ENCODE data around the gene TBC1D9B.

The TBC1D9B gene

GRCh38 chr5:179885491-179886090 is 22.1 kb downstream of the TBC1D9B start:
- H3K4me3 ChIP-seq (ENCODE audit: low read length): no peak overlapping the region
- H3K4me1 ChIP-seq (ENCODE audit: control insufficient read depth, insufficient read depth, low read length): no peaks in the 10 kb centered on the region
- no peak for DNase-seq (ENCODE audit: low read depth, low spot score)
- H3K27ac ChIP-seq (ENCODE audit: low read length): no peak overlapping the region
- peaks cover 2% of the 10 kb centered on the region for H3K9me3 ChIP-seq (ENCODE audit: control insufficient read depth, insufficient read depth, low read length)
- H3K36me3 ChIP-seq (ENCODE audit: control insufficient read depth, insufficient read depth, low read length): peaks cover 15% of the 10 kb centered on the region
- no CpG with 5 or more reads among the region's 13 CpGs for WGBS (ENCODE audit: insufficient coverage, insufficient read length)
- H3K27me3 ChIP-seq (ENCODE audit: control insufficient read depth, insufficient read depth, low read length): no peaks in the 10 kb centered on the region

DNA sequence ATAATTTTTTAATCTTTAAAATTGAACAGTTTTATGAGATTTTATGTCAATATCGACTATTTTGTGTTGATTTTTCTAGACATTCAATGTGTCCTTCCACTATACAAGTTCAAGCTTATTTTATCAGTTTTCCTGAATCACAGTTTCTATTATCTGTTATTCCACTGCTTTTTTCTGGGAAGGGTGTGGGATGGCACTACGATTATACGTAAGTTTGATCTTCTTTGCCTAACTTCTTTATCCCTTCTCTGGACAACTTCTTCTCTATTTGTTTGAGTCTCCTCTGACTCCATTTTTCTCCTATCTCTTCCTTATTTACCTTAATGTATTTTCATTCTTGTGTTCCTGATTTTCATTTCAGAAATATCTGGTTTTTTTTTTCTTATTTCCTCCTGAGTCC is 24.5 kb downstream of the TBC1D9B start:
- peaks cover 2% of the 10 kb centered on the region for H3K9me3 ChIP-seq (ENCODE audit: control insufficient read depth, insufficient read depth, low read length)
- no CpG with 5 or more reads among the region's 3 CpGs for WGBS (ENCODE audit: insufficient coverage, insufficient read length)
- no peak overlapping the region for H3K27ac ChIP-seq (ENCODE audit: low read length)
- no peak for DNase-seq (ENCODE audit: low read depth, low spot score)
- H3K27me3 ChIP-seq (ENCODE audit: control insufficient read depth, insufficient read depth, low read length): no peaks in the 10 kb centered on the region
- no peaks in the 10 kb centered on the region for H3K4me1 ChIP-seq (ENCODE audit: control insufficient read depth, insufficient read depth, low read length)
- H3K36me3 ChIP-seq (ENCODE audit: control insufficient read depth, insufficient read depth, low read length): peaks cover 18% of the 10 kb centered on the region
- H3K4me3 ChIP-seq (ENCODE audit: low read length): no peak overlapping the region

GRCh38 chr5:179882338-179882737 is 25.4 kb downstream of the TBC1D9B start:
- Histone ChIP-seq H3K9me3 (ENCODE audit: control insufficient read depth, insufficient read depth, low read length) (peaks cover 2% of the 10 kb centered on the region), H3K4me3 (ENCODE audit: low read length) (no peak overlapping the region), H3K27ac (ENCODE audit: low read length) (no peak overlapping the region), H3K36me3 (ENCODE audit: control insufficient read depth, insufficient read depth, low read length) (peaks cover 20% of the 10 kb centered on the region), H3K27me3 (ENCODE audit: control insufficient read depth, insufficient read depth, low read length) (no peaks in the 10 kb centered on the region), H3K4me1 (ENCODE audit: control insufficient read depth, insufficient read depth, low read length) (no peaks in the 10 kb centered on the region)
- no peak for DNase-seq (ENCODE audit: low read depth, low spot score)
- 100% methylated on average over 1 of the region's 4 CpGs for WGBS (ENCODE audit: insufficient coverage, insufficient read length)

DNA sequence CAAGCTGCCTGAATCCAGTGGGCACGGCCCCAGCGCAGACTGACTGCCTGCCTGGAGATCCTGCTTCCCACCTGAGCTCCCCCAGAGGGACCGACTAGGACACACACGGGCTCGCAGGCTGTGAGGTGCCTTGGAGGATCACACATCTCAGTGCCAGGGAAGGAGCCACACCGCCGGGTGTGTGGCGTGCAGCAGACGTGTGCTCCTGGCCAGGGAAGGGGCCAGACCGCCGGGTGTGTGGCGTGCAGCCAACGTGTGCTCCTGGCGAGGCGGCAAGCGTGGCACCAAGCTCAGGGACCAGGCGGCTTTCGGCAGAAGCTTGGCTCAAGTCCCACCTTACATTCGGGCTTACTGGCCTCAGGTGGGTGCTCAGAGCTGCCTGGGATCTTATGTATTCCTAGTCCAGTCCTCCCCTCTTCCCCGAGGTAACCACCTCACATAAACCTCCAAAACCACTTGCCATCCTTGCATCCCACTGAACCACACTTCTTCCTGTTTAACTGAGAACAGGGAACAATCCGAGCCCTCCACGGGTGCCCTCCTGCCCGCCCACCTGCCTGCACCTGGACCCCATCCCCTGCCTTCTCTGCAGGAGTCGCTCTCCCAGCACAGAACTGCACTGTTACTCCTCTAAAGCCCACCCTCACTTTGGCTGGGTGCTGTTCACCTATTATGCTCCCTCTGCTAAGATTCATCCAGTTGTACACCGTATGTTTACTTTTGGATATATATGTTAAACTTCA is 26.7 kb downstream of the TBC1D9B start:
- no peaks in the 10 kb centered on the region for H3K4me1 ChIP-seq (ENCODE audit: control insufficient read depth, insufficient read depth, low read length)
- H3K36me3 ChIP-seq (ENCODE audit: control insufficient read depth, insufficient read depth, low read length): peaks cover 20% of the 10 kb centered on the region
- peaks cover 2% of the 10 kb centered on the region for H3K9me3 ChIP-seq (ENCODE audit: control insufficient read depth, insufficient read depth, low read length)
- H3K4me3 ChIP-seq (ENCODE audit: low read length): no peak overlapping the region
- no CpG with 5 or more reads among the region's 25 CpGs for WGBS (ENCODE audit: insufficient coverage, insufficient read length)
- DNase-seq (ENCODE audit: low read depth, low spot score): no peak
- no peak overlapping the region for H3K27ac ChIP-seq (ENCODE audit: low read length)
- H3K27me3 ChIP-seq (ENCODE audit: control insufficient read depth, insufficient read depth, low read length): no peaks in the 10 kb centered on the region

DNA sequence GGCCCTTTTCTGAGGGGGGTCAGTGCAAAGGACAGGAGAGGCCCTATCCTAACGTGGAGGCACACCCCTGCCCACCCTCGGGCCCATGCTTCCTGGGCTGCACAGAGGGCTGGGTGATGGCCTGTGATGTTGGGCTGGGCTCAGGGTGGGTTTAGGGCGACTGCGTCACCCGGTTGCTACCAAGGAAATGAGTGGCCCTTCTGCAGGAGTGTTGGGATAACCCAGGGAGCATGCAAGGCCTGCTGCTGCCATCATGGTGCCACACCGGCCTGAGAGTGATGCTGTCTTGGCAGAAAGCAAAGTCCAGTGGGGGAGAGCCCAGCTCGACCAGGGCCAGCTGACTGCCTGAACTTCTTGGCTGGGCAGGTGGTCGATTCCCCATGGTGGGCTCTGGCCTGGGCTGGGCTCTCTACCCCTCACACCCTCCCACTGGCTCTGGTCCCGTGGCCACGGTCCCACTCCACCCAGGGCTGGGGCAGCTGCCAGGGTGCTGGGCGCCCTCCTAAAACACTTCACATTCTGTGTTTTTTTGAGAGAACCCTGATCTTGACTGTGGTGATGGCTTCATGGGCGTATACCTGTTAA is 27.5 kb downstream of the TBC1D9B start:
- Histone ChIP-seq H3K4me1 (ENCODE audit: control insufficient read depth, insufficient read depth, low read length) (no peaks in the 10 kb centered on the region), H3K36me3 (ENCODE audit: control insufficient read depth, insufficient read depth, low read length) (peaks cover 23% of the 10 kb centered on the region), H3K27ac (ENCODE audit: low read length) (no peak overlapping the region), H3K27me3 (ENCODE audit: control insufficient read depth, insufficient read depth, low read length) (no peaks in the 10 kb centered on the region), H3K4me3 (ENCODE audit: low read length) (no peak overlapping the region), H3K9me3 (ENCODE audit: control insufficient read depth, insufficient read depth, low read length) (peaks cover 2% of the 10 kb centered on the region)
- no peak for DNase-seq (ENCODE audit: low read depth, low spot score)
- WGBS (ENCODE audit: insufficient coverage, insufficient read length): no CpG with 5 or more reads among the region's 12 CpGs

- Histone ChIP-seq H3K36me3 (ENCODE audit: control insufficient read depth, insufficient read depth, low read length) (peaks cover 26% of the 10 kb centered on the region), H3K27ac (ENCODE audit: low read length) (no peak overlapping the region), H3K9me3 (ENCODE audit: control insufficient read depth, insufficient read depth, low read length) (peaks cover 2% of the 10 kb centered on the region), H3K4me3 (ENCODE audit: low read length) (no peak overlapping the region), H3K27me3 (ENCODE audit: control insufficient read depth, insufficient read depth, low read length) (no peaks in the 10 kb centered on the region), H3K4me1 (ENCODE audit: control insufficient read depth, insufficient read depth, low read length) (no peaks in the 10 kb centered on the region)
- no CpG with 5 or more reads among the region's 13 CpGs for whole genome bisulfite sequencing (ENCODE audit: insufficient coverage, insufficient read length)
- DNase-seq (ENCODE audit: low read depth, low spot score): no peak
These were observed 28.0 kb downstream of the TBC1D9B start for GRCh38 chr5:179879690-179880010.

- Histone ChIP-seq H3K27me3 (ENCODE audit: control insufficient read depth, insufficient read depth, low read length) (no peaks in the 10 kb centered on the region), H3K4me3 (ENCODE audit: low read length) (no peak overlapping the region), H3K36me3 (ENCODE audit: control insufficient read depth, insufficient read depth, low read length) (peaks cover 24% of the 10 kb centered on the region), H3K4me1 (ENCODE audit: control insufficient read depth, insufficient read depth, low read length) (no peaks in the 10 kb centered on the region), H3K27ac (ENCODE audit: low read length) (no peak overlapping the region), H3K9me3 (ENCODE audit: control insufficient read depth, insufficient read depth, low read length) (peaks cover 2% of the 10 kb centered on the region)
- no peak for DNase-seq (ENCODE audit: low read depth, low spot score)
- no CpG with 5 or more reads among the region's 31 CpGs for WGBS (ENCODE audit: insufficient coverage, insufficient read length)
These were observed 28.6 kb downstream of the TBC1D9B start for GRCh38 chr5:179879003-179879689.

DNA sequence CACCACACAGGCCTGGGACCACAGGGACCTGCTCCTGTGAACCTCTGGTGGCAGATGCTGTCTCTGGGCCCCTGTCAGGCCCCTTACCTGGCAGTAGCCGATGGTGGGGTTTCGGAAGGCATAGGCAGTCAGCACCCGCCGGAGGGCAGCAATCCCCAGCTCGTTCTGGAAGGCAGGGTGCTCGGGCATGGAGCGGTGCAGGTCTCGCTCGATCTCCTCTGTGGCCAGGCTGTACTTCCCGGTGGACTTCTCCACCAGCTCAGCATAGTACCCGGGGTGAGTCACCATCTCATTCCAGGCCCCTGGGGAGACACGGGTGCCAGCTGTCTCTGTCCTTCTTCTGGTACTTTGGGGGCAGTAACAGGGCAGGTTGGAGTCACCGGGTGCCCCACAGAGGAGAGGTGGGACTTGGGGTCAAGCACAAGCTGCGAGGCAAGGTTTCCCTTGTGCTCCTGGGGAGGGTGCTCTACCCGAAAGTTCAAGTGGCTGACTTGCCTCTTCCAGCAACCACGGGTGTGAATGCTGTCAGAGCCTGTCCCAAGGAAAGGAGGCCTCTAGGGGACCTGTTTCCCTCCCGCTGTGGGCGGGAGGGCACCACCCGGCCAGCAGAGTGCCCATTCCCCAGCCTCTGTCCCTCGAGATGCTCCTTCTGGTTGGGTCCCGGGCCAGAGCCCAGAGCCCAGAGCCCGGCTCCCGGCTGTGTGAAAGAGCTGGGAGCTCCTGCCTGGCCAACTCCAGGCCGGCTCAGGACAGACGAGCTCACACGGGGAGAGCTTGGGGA is 29.3 kb downstream of the TBC1D9B start:
- Histone ChIP-seq H3K9me3 (ENCODE audit: control insufficient read depth, insufficient read depth, low read length) (no peaks in the 10 kb centered on the region; the same call in 1 of the 2 replicates), H3K4me1 (ENCODE audit: control insufficient read depth, insufficient read depth, low read length) (no peaks in the 10 kb centered on the region), H3K27ac (ENCODE audit: low read length) (no peak overlapping the region), H3K36me3 (ENCODE audit: control insufficient read depth, insufficient read depth, low read length) (peaks cover 21% of the 10 kb centered on the region; the same call in 1 of the 2 replicates), H3K27me3 (ENCODE audit: control insufficient read depth, insufficient read depth, low read length) (no peaks in the 10 kb centered on the region), H3K4me3 (ENCODE audit: low read length) (no peak overlapping the region)
- no peak for DNase-seq (ENCODE audit: low read depth, low spot score)
- no CpG with 5 or more reads among the region's 26 CpGs for WGBS (ENCODE audit: insufficient coverage, insufficient read length)

DNA sequence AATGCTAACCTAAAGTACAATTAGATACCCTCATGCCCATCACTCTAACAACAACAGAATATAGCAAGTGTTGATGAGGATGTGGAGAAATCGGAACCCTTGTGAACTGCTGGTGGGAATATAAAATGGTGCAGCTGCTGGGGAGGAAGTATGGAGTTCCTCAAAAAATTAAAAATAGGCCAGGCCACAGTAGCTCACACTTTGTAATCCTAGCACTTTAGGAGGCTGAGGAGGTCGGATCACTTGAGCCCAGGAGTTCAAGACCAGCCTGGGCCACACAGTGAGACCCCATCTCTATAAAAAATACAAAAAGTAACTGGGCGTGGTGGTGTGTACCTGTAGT is 31.1 kb downstream of the TBC1D9B start:
- H3K27me3 ChIP-seq (ENCODE audit: control insufficient read depth, insufficient read depth, low read length): no peaks in the 10 kb centered on the region
- no peak overlapping the region for H3K4me3 ChIP-seq (ENCODE audit: low read length)
- no peak for DNase-seq (ENCODE audit: low read depth, low spot score)
- peaks cover 29% of the 10 kb centered on the region for H3K36me3 ChIP-seq (ENCODE audit: control insufficient read depth, insufficient read depth, low read length)
- no peaks in the 10 kb centered on the region for H3K9me3 ChIP-seq (ENCODE audit: control insufficient read depth, insufficient read depth, low read length)
- H3K4me1 ChIP-seq (ENCODE audit: control insufficient read depth, insufficient read depth, low read length): no peaks in the 10 kb centered on the region
- WGBS (ENCODE audit: insufficient coverage, insufficient read length): no CpG with 5 or more reads among the region's 3 CpGs
- H3K27ac ChIP-seq (ENCODE audit: low read length): no peak overlapping the region
